Liver (tissue), 9 donors: ENCODE data around the gene RASSF8. TPM values are rescaled to one million over a fixed set of nuclear protein-coding genes. Genes with fewer than 3 reads are reported as not detected.
A peak's percentile ranks its signal among the peaks of the same experiment; 100 is the strongest.

Experiments used
- DNase-seq: peaks from one replicate; pipeline ENCODE4 v3.0.0-alpha.2; 2017; ENCODE audit warnings: low spot score
- H3K27ac ChIP-seq, 2 donors: one replicate each; pipeline ENCODE4 v1.7.0; 2013; ENCODE audit warnings: inconsistent platforms in 2 of 2, low read length in 2 of 2, control low read depth in 1 of 2, low read depth in 1 of 2, mild to moderate bottlenecking in 1 of 2
- H3K27me3 ChIP-seq, 4 donors: one replicate each; pipeline versions ENCODE4 v1.6.1 to v1.7.0; 2013; ENCODE audit warnings: low read length in 3 of 4, inconsistent platforms in 1 of 4, mild to moderate bottlenecking in 1 of 4, moderate library complexity in 1 of 4; ENCODE audit not compliant: control insufficient read depth in 4 of 4, insufficient read depth in 4 of 4
- H3K36me3 ChIP-seq, 4 donors: one replicate each; pipeline versions ENCODE4 v1.6.1 to v1.7.0; 2013; ENCODE audit warnings: low read length in 3 of 4, mild to moderate bottlenecking in 3 of 4, low read depth in 1 of 4, moderate library complexity in 1 of 4; ENCODE audit not compliant: control insufficient read depth in 4 of 4, insufficient read depth in 3 of 4
- H3K4me1 ChIP-seq, 4 donors: one replicate each; pipeline versions ENCODE4 v1.6.1 to v1.7.0; 2013; ENCODE audit warnings: low read length in 3 of 4, mild to moderate bottlenecking in 3 of 4, moderate library complexity in 1 of 4; ENCODE audit not compliant: control insufficient read depth in 4 of 4, insufficient read depth in 4 of 4
- H3K4me3 ChIP-seq, 3 donors: one replicate each; pipeline versions ENCODE4 v1.6.1 to v1.7.0; 2013; ENCODE audit warnings: low read length in 3 of 3, control low read depth in 1 of 3, low read depth in 1 of 3, mild to moderate bottlenecking in 1 of 3
- H3K9ac ChIP-seq, 2 donors: one replicate each; pipeline ENCODE4 v1.7.0; 2013; ENCODE audit warnings: low read length in 2 of 2, mild to moderate bottlenecking in 2 of 2, moderate library complexity in 2 of 2, control low read depth in 1 of 2, low read depth in 1 of 2
- H3K9me3 ChIP-seq, 4 donors: one replicate each; pipeline versions ENCODE4 v1.6.1 to v1.7.0; 2013; ENCODE audit warnings: low read length in 3 of 4; ENCODE audit not compliant: control insufficient read depth in 4 of 4
- ATF3 ChIP-seq: IDR thresholded peaks from 2 replicates; pipeline ENCODE4 v1.6.1; 2016; ENCODE audit warnings: antibody characterized with exemption
- CTCF ChIP-seq: fragments of 150-350 bp; IDR thresholded peaks from 2 replicates; pipeline ENCODE4 v1.5.1; 2017; ENCODE audit warnings: improper control_type of control experiment, low read depth, low read length; ENCODE audit not compliant: missing input control
- EGR1 ChIP-seq, 2 donors: IDR thresholded peaks; 2 replicates each; pipeline ENCODE4 v1.6.1; 2016 to 2018; ENCODE audit warnings: antibody characterized with exemption in 2 of 2, low read depth in 2 of 2
- FOXA2 ChIP-seq: IDR thresholded peaks from 2 replicates; pipeline ENCODE4 v1.6.1; 2016; ENCODE audit warnings: antibody characterized with exemption
- GABPA ChIP-seq, 2 donors: IDR thresholded peaks in 1 of 2; conservative IDR thresholded peaks in 1 of 2; 2 replicates each; pipeline ENCODE4 v1.6.1; 2016; ENCODE audit warnings: antibody characterized with exemption in 2 of 2, mild to moderate bottlenecking in 1 of 2, moderate library complexity in 1 of 2
- NR2F2 ChIP-seq: IDR thresholded peaks from 2 replicates; pipeline ENCODE4 v1.6.1; 2016; ENCODE audit warnings: antibody characterized with exemption
- RAD21 ChIP-seq, 2 donors: IDR thresholded peaks; 2 replicates each; pipeline ENCODE4 v1.6.1; 2016; ENCODE audit warnings: antibody characterized with exemption in 2 of 2, mild to moderate bottlenecking in 2 of 2
- SP1 ChIP-seq: IDR thresholded peaks from 2 replicates; pipeline ENCODE4 v1.6.1; 2018; ENCODE audit warnings: antibody characterized with exemption, mild to moderate bottlenecking
- TAF1 ChIP-seq: conservative IDR thresholded peaks from 2 replicates; pipeline ENCODE4 v1.6.1; 2016; ENCODE audit warnings: antibody characterized with exemption, mild to moderate bottlenecking
- YY1 ChIP-seq: IDR thresholded peaks from 2 replicates; pipeline ENCODE4 v1.6.1; 2016; ENCODE audit warnings: antibody characterized with exemption, mild to moderate bottlenecking
- ZBTB33 ChIP-seq: IDR thresholded peaks from 2 replicates; pipeline ENCODE4 v1.6.1; 2016; ENCODE audit warnings: antibody characterized with exemption
- WGBS: extraction: QIAGEN DNeasy Blood & Tissue Kit; methylation state at CpG from one replicate; pipeline ENCODE4 v1.1.7; 2013; 5-methylcytosine and 5-hydroxymethylcytosine counted together
- polyA plus RNA-seq, 2 donors: library from polyadenylated mRNA; stranded (reverse) in 1 of 2; unstranded in 1 of 2; fragments of 200-250 nt in 1 of 2; fragments of >200 nt in 1 of 2; fragmentation: Nextera tagmentation in 1 of 2; extraction: Ambion mirVana in 1 of 2; gene quantifications; one replicate each; pipeline versions ENCODE4 v1.2.1 to v1.2.3, GENCODE V29; 2013 to 2015
- total RNA-seq, 2 donors: library from RNA; depleted of rRNA; stranded (reverse); fragments of >200 nt; gene quantifications; one replicate each; pipeline ENCODE4 v1.2.3, GENCODE V29; 2014
- donor health status: healthy.
- donor health status: healthy.
- donor health status: healthy.
- donor health status: healthy.
- donor health status: healthy.

The RASSF8 gene
- total and polyA plus RNA-seq, 4 donors: 1.7 to 9.4 (median 3.3) TPM

- TF ChIP-seq NR2F2 (no peak), TAF1 (no peak), SP1 (no peak), GABPA (IDR thresholded peaks at IDR 0.05 in 1 of 2, conservative IDR thresholded peaks at IDR 0.05 in 1 of 2) (no peak), FOXA2 (no peak), CTCF (no peak), RAD21 (IDR thresholded peaks at IDR 0.05) (peak in 1 of 2 donors; percentile 6), YY1 (peak; percentile 17), EGR1 (IDR thresholded peaks at IDR 0.05; ENCODE audit: low read depth in 2 of 2) (peak; percentile 63 to 67)
- H3K4me3 ChIP-seq: peak overlapping the region; percentile 83 to 98 (median 93)
- peaks cover 0 to 5% (median 2%) of the 10 kb centered on the region in 4 donors for H3K36me3 ChIP-seq
- WGBS: under 1% methylated on average over 57 of the region's 57 CpGs
- H3K9ac ChIP-seq: peak overlapping the region; percentile 1 to 11
- no peaks in the 10 kb centered on the region for H3K9me3 ChIP-seq
- H3K4me1 ChIP-seq: peaks cover 2 to 17% (median 13%) of the 10 kb centered on the region in 4 donors
- H3K27me3 ChIP-seq: no peaks in the 10 kb centered on the region
- DNase-seq: peak; percentile 49
- H3K27ac ChIP-seq: peak overlapping the region; percentile 71 to 79
Measured at GRCh38 chr12:25959071-25959961, 834 bp downstream of the RASSF8 start.

- H3K9me3 ChIP-seq: no peaks in the 10 kb centered on the region
- TF ChIP-seq ATF3: no peak
- no peak for TF ChIP-seq GABPA (IDR thresholded peaks at IDR 0.05 in 1 of 2, conservative IDR thresholded peaks at IDR 0.05 in 1 of 2)
- peak in 1 of 2 donors; percentile 17 for TF ChIP-seq RAD21 (IDR thresholded peaks at IDR 0.05)
- no peak for TF ChIP-seq ZBTB33
- H3K36me3 ChIP-seq: peaks cover 0 to 3% (median under 1%) of the 10 kb centered on the region in 4 donors
- H3K9ac ChIP-seq: peak overlapping the region in 1 of 2 donors; percentile 11
- no peak for DNase-seq
- WGBS: 34% methylated on average over 5 of the region's 5 CpGs
- H3K4me3 ChIP-seq: peak overlapping the region in 2 of 3 donors; percentile 83 to 98
- peaks cover 2 to 17% (median 13%) of the 10 kb centered on the region in 4 donors for H3K4me1 ChIP-seq
- H3K27ac ChIP-seq: no peak overlapping the region
- H3K27me3 ChIP-seq: no peaks in the 10 kb centered on the region
Measured at GRCh38 chr12:25960143-25960542, 1.7 kb downstream of the RASSF8 start.

- Histone ChIP-seq H3K9ac (no peak overlapping the region), H3K36me3 (peaks cover 0 to 2% (median 0%) of the 10 kb centered on the region in 4 donors), H3K27me3 (no peaks in the 10 kb centered on the region), H3K9me3 (no peaks in the 10 kb centered on the region), H3K27ac (no peak overlapping the region), H3K4me3 (no peak overlapping the region), H3K4me1 (peaks cover 2 to 17% (median 13%) of the 10 kb centered on the region in 4 donors)
- 53% methylated on average over 4 of the region's 4 CpGs for WGBS
- no peak for DNase-seq
- TF ChIP-seq CTCF (no peak), EGR1 (IDR thresholded peaks at IDR 0.05; ENCODE audit: low read depth in 2 of 2) (no peak)
Measured at GRCh38 chr12:25960961-25961360, 2.5 kb downstream of the RASSF8 start.
